Activated gamma-delta T cell treated with anti-CD3 and anti-CD28 coated beads, Interleukin-2, amount 50 U/mL, for 16 hours (primary cell): Measurements from ENCODE around the gene AGPAT2.

Experiments
- DNase-seq: peaks from one replicate; pipeline ENCODE4 v3.0.0-alpha.2; 2020; ENCODE audit warnings: low read depth

AGPAT2 gene

GRCh38 chr9:136687721-136688223 lies 515 bp upstream of the AGPAT2 start:
- DNase-seq: no peak

GRCh38 chr9:136686534-136686793 lies 793 bp downstream of the AGPAT2 start:
- DNase-seq: no peak

- no peak for DNase-seq
Observed at GRCh38 chr9:136685790-136686533, 1.3 kb downstream of the AGPAT2 start.

GRCh38 chr9:136685216-136685615 lies 2.0 kb downstream of the AGPAT2 start:
- DNase-seq: no peak

- no peak for DNase-seq
Observed at GRCh38 chr9:136684799-136685198, 2.5 kb downstream of the AGPAT2 start.

GRCh38 chr9:136684339-136684738 lies 2.9 kb downstream of the AGPAT2 start:
- DNase-seq: no peak

- no peak for DNase-seq
Observed at GRCh38 chr9:136683755-136684154, 3.5 kb downstream of the AGPAT2 start.

GRCh38 chr9:136683173-136683745 lies 4.0 kb downstream of the AGPAT2 start:
- no peak for DNase-seq

GRCh38 chr9:136682710-136683109 lies 4.5 kb downstream of the AGPAT2 start:
- DNase-seq: no peak

- DNase-seq: no peak
Observed at GRCh38 chr9:136681945-136682699, 5.1 kb downstream of the AGPAT2 start.

- no peak for DNase-seq
Observed at GRCh38 chr9:136681029-136681428, 6.2 kb downstream of the AGPAT2 start.

- DNase-seq: no peak
Observed at GRCh38 chr9:136679431-136679941, 7.8 kb downstream of the AGPAT2 start.

GRCh38 chr9:136678624-136679023 lies 8.6 kb downstream of the AGPAT2 start:
- DNase-seq: no peak

GRCh38 chr9:136678034-136678433 lies 9.2 kb downstream of the AGPAT2 start:
- DNase-seq: no peak

- no peak for DNase-seq
Observed at GRCh38 chr9:136676920-136677686, 10.2 kb downstream of the AGPAT2 start.

GRCh38 chr9:136676297-136676794 lies 10.9 kb downstream of the AGPAT2 start:
- no peak for DNase-seq

- DNase-seq: no peak
Observed at GRCh38 chr9:136675477-136676296, 11.6 kb downstream of the AGPAT2 start.

GRCh38 chr9:136674786-136675349 lies 12.4 kb downstream of the AGPAT2 start:
- no peak for DNase-seq

- DNase-seq: no peak
Observed at GRCh38 chr9:136673975-136674785, 13.1 kb downstream of the AGPAT2 start.
